HG03520 (cell line): ENCODE results near the gene RECQL5.

ENCODE experiments used
- ATAC-seq: cut with Tn5 transposase; IDR thresholded peaks from one replicate; pipeline ENCODE4 v1.9.1; 2021; ENCODE audit warnings: mild to moderate bottlenecking, moderate library complexity; ENCODE audit not compliant: unreplicated experiment

RECQL5 gene

GRCh38 chr17:75619506-75620431 lies 47.2 kb downstream of the RECQL5 start:
- ATAC-seq, result no peak

DNA sequence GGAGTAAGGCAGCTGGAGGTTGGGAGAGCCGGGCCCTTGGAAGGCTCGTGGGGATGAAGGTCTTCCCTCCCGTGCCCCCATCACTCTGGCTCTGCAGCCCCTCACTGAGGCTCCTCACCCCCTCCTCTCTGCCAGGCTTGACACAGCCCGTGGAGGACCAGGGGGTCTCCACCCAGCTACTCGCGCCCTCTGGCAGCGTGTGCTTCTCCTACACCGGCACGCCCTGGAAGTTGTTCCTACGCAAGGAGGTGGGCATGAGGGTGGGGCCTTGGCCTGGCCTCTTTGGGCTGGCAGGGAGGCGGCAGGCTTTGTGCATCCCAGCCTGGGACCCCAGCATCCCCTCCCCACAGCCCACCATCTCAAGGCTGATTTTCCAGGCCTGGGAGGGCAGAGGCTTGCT lies 49.3 kb downstream of the RECQL5 start:
- no peak for ATAC-seq

GRCh38 chr17:75617218-75617617 lies 49.7 kb downstream of the RECQL5 start:
- no peak for ATAC-seq

- no peak for ATAC-seq
Measured at GRCh38 chr17:75616521-75617122, 50.3 kb downstream of the RECQL5 start.

- no peak for ATAC-seq
Measured at GRCh38 chr17:75615301-75615700, 51.7 kb downstream of the RECQL5 start.

GRCh38 chr17:75614556-75615270 lies 52.2 kb downstream of the RECQL5 start:
- ATAC-seq, result no peak

GRCh38 chr17:75614006-75614405 lies 52.9 kb downstream of the RECQL5 start:
- no peak for ATAC-seq

DNA sequence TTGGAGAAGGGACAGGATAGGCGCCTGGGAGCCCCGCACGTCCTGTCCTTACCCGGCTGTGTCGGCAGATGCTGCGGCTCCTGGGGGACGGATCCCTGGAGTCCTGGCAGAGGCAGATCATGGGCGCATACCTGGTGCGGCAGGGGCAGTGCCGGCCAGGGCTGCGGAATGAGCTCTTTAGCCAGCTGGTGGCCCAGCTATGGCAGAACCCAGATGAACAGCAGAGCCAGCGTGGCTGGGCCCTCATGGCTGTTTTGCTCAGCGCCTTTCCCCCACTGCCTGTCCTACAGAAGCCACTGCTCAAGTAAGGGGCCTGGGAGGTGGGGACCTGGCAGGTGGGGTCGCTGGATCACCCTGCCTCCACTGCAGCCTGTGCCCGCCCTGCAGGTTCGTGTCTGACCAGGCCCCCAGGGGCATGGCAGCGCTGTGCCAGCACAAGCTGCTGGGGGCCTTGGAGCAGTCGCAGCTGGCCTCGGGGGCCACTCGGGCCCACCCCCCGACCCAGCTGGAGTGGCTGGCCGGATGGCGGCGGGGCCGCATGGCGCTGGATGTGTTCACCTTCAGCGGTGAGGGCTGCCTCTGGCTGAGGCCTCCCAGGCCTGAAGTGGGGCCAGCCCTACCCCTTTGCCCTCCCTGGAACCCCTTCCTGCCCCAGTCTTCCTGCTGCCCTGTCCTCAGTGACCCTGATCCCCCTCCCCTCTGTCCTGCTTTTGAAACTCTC lies 53.9 kb downstream of the RECQL5 start:
- ATAC-seq, result no peak

DNA sequence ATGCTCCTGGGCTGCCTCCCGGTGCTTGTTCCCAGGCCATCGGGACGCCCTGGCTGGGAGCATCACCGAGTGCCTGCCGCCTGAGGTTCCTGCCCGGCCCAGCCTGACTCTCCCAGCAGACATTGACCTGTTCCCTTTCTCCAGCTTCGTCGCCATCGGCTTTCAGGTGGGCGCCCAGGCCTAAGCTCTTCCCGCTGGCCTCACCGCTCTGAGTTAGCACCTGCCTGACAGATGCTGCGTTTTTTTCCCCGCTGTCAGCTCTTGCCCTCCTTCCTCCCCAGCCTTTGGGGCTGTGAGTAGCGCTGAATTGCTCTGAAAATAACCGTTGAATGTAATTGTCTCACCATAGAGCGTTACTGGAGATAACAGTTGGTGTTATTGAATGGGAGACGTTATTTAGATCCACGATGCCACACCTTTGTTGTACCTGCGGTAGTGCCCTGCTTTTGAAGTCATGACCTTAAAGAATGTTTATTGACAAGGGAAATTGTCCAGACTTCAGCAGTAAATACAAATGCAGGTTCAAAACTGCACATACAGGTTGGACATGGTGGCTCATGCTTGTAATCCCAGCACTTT lies 55.0 kb downstream of the RECQL5 start:
- no peak for ATAC-seq

- no peak for ATAC-seq
Measured at GRCh38 chr17:75610103-75610984, 56.6 kb downstream of the RECQL5 start.

- no peak for ATAC-seq
Measured at GRCh38 chr17:75607086-75607485, 59.9 kb downstream of the RECQL5 start.

GRCh38 chr17:75605790-75606189 lies 61.2 kb downstream of the RECQL5 start:
- ATAC-seq, result no peak

- ATAC-seq, result no peak
Measured at GRCh38 chr17:75604034-75604695, 62.8 kb downstream of the RECQL5 start.

DNA sequence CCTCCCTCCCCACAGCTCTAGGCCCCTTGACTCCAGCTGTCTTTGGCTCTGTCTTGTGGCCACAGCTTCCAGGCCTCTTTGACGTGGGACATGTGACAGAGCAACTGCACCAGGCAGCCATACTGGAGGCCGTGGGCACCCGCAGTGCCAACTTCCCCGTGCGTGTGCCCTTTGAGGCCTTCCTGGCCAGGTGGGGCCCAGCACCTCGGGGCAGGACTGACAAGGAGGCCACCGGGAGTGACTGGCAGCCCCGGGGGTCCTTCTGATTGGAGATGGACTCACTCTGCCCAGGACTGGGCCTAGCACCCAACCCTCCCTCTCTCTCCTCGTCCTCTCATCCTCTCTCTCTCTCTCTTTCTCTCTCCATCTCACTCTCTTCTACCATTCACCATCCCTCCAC lies 63.8 kb downstream of the RECQL5 start:
- ATAC-seq, result no peak

DNA sequence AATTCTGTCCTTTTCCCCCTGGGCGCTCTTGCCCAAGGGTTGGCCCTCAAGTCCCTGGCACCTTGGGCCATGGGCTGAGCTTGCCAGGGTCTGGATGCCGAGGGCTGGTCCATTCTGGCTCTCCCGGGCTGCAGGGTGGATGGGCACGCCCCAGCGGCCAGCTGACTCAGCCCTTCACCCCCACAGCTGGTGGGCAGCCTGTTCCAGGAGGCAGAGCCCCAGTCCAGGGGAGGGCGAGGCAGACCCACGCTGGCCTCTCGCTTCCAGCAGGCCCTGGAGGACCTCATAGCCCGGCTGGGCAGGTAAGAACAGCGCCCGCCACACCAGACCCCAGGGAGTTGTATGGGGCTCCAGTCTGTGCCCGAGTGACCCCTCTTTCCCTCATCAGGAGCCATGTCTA lies 64.3 kb downstream of the RECQL5 start:
- no peak for ATAC-seq

GRCh38 chr17:75601057-75601987 lies 65.6 kb downstream of the RECQL5 start:
- ATAC-seq, result no peak

DNA sequence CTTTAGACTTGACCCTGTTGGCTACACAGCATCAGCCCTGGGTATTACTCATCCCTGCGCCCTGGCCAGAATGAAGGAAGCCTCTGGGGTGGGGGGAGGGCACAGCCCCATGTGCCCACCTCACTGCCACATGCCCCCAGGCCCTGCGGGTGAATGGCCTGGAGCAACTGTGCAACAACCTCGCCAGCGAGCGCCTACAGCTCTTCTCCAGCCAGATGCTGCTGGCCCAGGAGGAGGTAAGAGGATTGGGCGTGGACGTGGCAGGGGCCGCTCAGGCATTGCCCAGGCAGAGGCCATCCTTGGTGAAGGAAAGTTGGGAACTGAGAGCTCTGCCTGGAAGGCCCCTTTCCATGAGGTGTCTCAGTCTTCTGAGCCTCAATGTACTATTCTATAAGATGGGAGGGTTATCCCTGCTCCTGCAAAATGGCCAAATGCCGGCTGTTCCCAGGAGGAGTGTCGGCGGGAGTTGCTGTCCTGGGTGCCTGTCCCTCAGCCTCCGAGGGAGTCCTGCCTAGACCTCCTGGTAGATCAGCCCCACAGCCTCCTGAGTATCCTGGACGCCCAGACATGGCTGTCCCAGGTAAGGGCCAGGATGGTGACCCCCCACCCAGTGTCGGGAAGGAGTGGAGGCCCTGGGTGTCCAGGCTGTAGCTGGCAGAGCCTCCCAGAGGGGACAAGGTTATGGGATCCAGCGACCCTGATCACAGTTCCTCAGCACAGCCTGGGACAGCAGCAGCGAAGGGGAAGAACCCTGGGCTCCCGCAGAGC lies 70.5 kb downstream of the RECQL5 start:
- ATAC-seq, result no peak
